ENCODE results near the gene HAS3. TPM values are rescaled to one million over a fixed set of nuclear protein-coding genes. Genes with fewer than 3 reads are reported as not detected.

Gene HAS3
- total RNA-seq, 1 experiment from 2014 or later, result 140 TPM

DNA sequence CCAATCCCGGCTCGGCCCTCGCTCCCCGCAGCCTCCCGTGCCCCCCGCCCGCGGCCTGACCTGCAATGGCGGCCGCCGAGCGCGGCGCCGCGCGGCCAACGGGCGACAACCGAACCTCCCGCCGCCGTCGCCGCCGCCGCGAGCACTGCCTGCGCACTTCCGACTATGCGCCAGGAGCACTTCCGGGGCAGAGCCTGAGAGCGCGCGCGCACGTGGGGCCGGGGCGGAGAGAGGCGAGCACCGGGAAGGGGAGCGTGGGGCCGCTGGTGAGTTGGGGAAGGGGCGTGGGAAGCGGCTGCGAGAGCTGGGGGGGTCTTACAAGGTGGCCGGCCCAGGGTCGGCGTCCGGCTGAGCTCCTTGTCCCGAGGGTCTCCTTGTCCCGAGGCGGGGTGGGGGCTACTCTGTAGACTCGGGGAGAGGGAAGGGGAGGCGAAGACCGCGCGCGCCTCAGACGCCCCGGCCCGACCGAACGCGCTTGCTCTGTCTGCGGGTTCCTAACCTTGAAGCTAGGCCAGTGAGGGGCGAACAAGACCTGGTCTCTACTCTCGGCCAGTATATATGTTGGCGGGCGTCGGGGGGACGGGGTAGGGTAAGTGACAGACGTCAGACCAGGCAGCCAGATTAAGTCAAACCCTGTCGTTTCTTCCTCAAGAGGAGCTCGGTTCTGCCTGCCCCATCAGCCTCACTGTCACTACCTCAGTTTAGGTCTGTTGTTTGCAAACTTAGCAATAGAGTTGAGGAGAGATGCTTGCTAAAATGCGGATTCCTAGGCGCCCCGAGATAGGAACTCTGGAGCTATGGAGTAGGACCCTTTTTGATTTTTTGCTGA, 27.2 kb downstream of the HAS3 start, which contains the start of the genes CHTF8 and UTP4:
Gene CHTF8, minus strand, starts transcription at position 165 of the 829 bp plus-strand sequence. CDS start 11,130 bp downstream, outside the sequence.
Gene UTP4, plus strand, starts transcription at position 226 of the 829 bp plus-strand sequence. CDS start 811 bp downstream, outside the sequence.
- ChIA-PET POLR2A (interaction anchor here (0.6 kb wide), 1 partner anchor 103 kb away, joined by 5 read pairs; no protein-coding TSS in a partner anchor), CTCF (interaction anchor here (1.8 kb wide), 1 partner anchor 18 kb away, joined by 4 read pairs; no protein-coding TSS in a partner anchor), RAD21 (ENCODE audit: low non-redundant PET in 1 of 2, low total read pairs in 2 of 2, uncharacterized antibody in 2 of 2, unreplicated experiment in 2 of 2) (no interaction called here)
- Histone ChIP-seq H3K9me3 (ENCODE audit: control insufficient read depth in 1 of 2, insufficient read depth in 1 of 2, low read depth in 1 of 2, low read length in 2 of 2) (no peaks in the 10 kb centered on the region), H3K27ac (ENCODE audit: low read depth, low read length) (peak within 1 kb of the TSS; percentile 96), H3K9me2 (ENCODE audit: insufficient read depth) (no peaks in the 10 kb centered on the region), H3K4me3 (replicated peaks in 1 of 2; ENCODE audit: low read depth in 1 of 2, low read length in 2 of 2) (peak within 1 kb of the TSS; percentile 88 to 99), H4K20me1 (ENCODE audit: insufficient read depth) (peaks cover 27% of the 10 kb centered on the region; the same call in 1 of the 2 replicates), H3K4me2 (ENCODE audit: low read length) (peak within 1 kb of the TSS; percentile 92), H3K27me3 (ENCODE audit: insufficient read depth, low read length) (no peaks in the 10 kb centered on the region), H3K9ac (ENCODE audit: low read length) (peak within 1 kb of the TSS; percentile 93), H3K79me2 (ENCODE audit: insufficient read depth, low read length) (peaks cover 98% of the 10 kb centered on the region), H2AFZ (ENCODE audit: low read depth, low read length, poor library complexity, severe bottlenecking) (no peak within 1 kb of the TSS), H3K36me3 (ENCODE audit: control insufficient read depth in 1 of 2, insufficient read depth in 2 of 2, low read length in 2 of 2) (peaks cover 17 to 47% of the 10 kb centered on the region in 2 experiments), H3K4me1 (ENCODE audit: control insufficient read depth in 1 of 2, insufficient read depth in 2 of 2, low read length in 2 of 2) (peaks cover 12 to 20% of the 10 kb centered on the region in 2 experiments; a peak in 3 of 4 replicates)
- BruUV-seq (replicated peaks), result no TSS peak
- peak; percentile 32 for DNase-seq (ENCODE audit: low read depth, low spot score)
- intact Hi-C loops (cut with micrococcal nuclease), result no loop called here
- peak; percentile 92 for ATAC-seq
- TF ChIP-seq SIN3A (IDR thresholded peaks at IDR 0.05; ENCODE audit: low read depth) (peak; percentile 92), REST (IDR thresholded peaks at IDR 0.05; ENCODE audit: low read depth) (no peak), RAD21 (IDR thresholded peaks at IDR 0.05; ENCODE audit: low read depth) (no peak), JUND (IDR thresholded peaks at IDR 0.05) (no peak), CEBPB (IDR thresholded peaks at IDR 0.05; ENCODE audit: low read depth) (no peak), EZH2phosphoT487 (IDR thresholded peaks at IDR 0.05; ENCODE audit: borderline replicate concordance) (no peak), ELF1 (IDR thresholded peaks at IDR 0.05; ENCODE audit: borderline replicate concordance, low read depth) (peak; percentile 35; the same call in 1 of the 2 replicates), SP1 (IDR thresholded peaks at IDR 0.05; ENCODE audit: low read depth) (no peak), ZFX (IDR thresholded peaks at IDR 0.05) (peak; percentile 38; the same call in 1 of the 2 replicates), YY1 (IDR thresholded peaks at IDR 0.05; ENCODE audit: extremely low read depth, insufficient replicate concordance, low read depth, low read length) (peak; percentile 60), EGR1 (IDR thresholded peaks at IDR 0.05; ENCODE audit: low read depth) (no peak), FOSL1 (IDR thresholded peaks at IDR 0.05; ENCODE audit: low read depth) (no peak), CBX3 (IDR thresholded peaks at IDR 0.05; ENCODE audit: low read depth) (no peak), EZH2 (IDR thresholded peaks at IDR 0.05) (no peak), TCF7L2 (IDR thresholded peaks at IDR 0.05; ENCODE audit: borderline replicate concordance, extremely low read depth, insufficient read depth, insufficient read length) (no peak), POLR2A (IDR thresholded peaks at IDR 0.05; ENCODE audit: borderline replicate concordance, extremely low read depth, insufficient read depth, insufficient read length) (peak; percentile 53), MAX (IDR thresholded peaks at IDR 0.05) (peak; percentile 97), SRF (IDR thresholded peaks at IDR 0.05; ENCODE audit: low read depth) (no peak), POLR2AphosphoS5 (IDR thresholded peaks at IDR 0.05; ENCODE audit: low read depth, low read length) (peak; percentile 76), ZNF274 (IDR thresholded peaks at IDR 0.05; ENCODE audit: low read depth, low read length) (no peak)
- TF ChIP-seq, protein P1, sequence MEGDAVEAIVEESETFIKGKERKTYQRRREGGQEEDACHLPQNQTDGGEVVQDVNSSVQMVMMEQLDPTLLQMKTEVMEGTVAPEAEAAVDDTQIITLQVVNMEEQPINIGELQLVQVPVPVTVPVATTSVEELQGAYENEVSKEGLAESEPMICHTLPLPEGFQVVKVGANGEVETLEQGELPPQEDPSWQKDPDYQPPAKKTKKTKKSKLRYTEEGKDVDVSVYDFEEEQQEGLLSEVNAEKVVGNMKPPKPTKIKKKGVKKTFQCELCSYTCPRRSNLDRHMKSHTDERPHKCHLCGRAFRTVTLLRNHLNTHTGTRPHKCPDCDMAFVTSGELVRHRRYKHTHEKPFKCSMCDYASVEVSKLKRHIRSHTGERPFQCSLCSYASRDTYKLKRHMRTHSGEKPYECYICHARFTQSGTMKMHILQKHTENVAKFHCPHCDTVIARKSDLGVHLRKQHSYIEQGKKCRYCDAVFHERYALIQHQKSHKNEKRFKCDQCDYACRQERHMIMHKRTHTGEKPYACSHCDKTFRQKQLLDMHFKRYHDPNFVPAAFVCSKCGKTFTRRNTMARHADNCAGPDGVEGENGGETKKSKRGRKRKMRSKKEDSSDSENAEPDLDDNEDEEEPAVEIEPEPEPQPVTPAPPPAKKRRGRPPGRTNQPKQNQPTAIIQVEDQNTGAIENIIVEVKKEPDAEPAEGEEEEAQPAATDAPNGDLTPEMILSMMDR (IDR thresholded peaks at IDR 0.05 in 2 of 3, conservative IDR thresholded peaks at IDR 0.05 in 1 of 3; ENCODE audit: borderline replicate concordance in 1 of 3, insufficient read depth in 1 of 3, low read depth in 2 of 3, low read length in 2 of 3), result no peak

All from HCT116 (cell line).